NB4 (cell line): ENCODE measurements around the gene TANC1.

ENCODE experiments used
- DNase-seq: peaks from one replicate; pipeline ENCODE4 v3.0.0; 2010; ENCODE audit warnings: low read depth
- H3K4me3 ChIP-seq: one replicate; pipeline ENCODE4 v1.5.1; 2011; ENCODE audit warnings: mild to moderate bottlenecking, low read depth, low read length, moderate library complexity
- MAX ChIP-seq: IDR thresholded peaks from 2 replicates; pipeline ENCODE4 v1.6.1; 2011; ENCODE audit warnings: low read depth, low read length
- MYC ChIP-seq: IDR thresholded peaks from 2 replicates; pipeline ENCODE4 v1.6.1; 2011; ENCODE audit warnings: low read depth, low read length
- POLR2A ChIP-seq: IDR thresholded peaks from 2 replicates; pipeline ENCODE4 v1.6.1; 2011; ENCODE audit warnings: mild to moderate bottlenecking; ENCODE audit not compliant: insufficient read length; ENCODE audit errors: extremely low read depth
- TF ChIP-seq, protein P1 (sequence below): IDR thresholded peaks from one replicate; pipeline ENCODE4 v1.5.1; 2012; ENCODE audit warnings: low read depth, low read length

TANC1 gene

GRCh38 chr2:159050426-159050825 is 82.0 kb downstream of the TANC1 start:
- TF ChIP-seq, protein P1, sequence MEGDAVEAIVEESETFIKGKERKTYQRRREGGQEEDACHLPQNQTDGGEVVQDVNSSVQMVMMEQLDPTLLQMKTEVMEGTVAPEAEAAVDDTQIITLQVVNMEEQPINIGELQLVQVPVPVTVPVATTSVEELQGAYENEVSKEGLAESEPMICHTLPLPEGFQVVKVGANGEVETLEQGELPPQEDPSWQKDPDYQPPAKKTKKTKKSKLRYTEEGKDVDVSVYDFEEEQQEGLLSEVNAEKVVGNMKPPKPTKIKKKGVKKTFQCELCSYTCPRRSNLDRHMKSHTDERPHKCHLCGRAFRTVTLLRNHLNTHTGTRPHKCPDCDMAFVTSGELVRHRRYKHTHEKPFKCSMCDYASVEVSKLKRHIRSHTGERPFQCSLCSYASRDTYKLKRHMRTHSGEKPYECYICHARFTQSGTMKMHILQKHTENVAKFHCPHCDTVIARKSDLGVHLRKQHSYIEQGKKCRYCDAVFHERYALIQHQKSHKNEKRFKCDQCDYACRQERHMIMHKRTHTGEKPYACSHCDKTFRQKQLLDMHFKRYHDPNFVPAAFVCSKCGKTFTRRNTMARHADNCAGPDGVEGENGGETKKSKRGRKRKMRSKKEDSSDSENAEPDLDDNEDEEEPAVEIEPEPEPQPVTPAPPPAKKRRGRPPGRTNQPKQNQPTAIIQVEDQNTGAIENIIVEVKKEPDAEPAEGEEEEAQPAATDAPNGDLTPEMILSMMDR: no peak
- TF ChIP-seq MAX (no peak), POLR2A (no peak), MYC (no peak)
- no peak for DNase-seq
- H3K4me3 ChIP-seq: no peak overlapping the region

DNA sequence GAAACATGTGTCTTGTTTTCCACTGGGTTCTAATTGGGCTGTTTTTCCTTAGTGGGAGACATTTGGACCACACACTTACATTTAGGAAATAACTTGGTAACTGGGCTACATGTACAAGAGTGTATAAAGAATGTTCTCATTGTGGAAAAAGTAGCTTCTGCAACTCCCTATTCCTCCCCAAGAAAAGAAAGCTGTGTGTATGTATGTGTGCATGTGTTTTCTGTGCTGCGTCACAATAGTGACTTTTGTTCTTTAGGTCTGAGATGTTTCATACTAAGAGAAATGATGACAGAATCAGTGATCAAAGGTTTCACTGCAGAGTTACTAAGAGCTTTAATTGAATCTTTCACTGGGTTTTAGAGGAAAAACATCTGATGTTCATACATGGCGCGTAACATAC is 82.7 kb downstream of the TANC1 start:
- no peak for DNase-seq
- TF ChIP-seq POLR2A (no peak), MAX (no peak), MYC (no peak)
- TF ChIP-seq, protein P1: no peak
- H3K4me3 ChIP-seq: no peak overlapping the region

GRCh38 chr2:159051661-159052060 is 83.2 kb downstream of the TANC1 start:
- no peak overlapping the region for H3K4me3 ChIP-seq
- TF ChIP-seq MYC (no peak), MAX (no peak), POLR2A (no peak)
- TF ChIP-seq, protein P1: no peak
- no peak for DNase-seq

DNA sequence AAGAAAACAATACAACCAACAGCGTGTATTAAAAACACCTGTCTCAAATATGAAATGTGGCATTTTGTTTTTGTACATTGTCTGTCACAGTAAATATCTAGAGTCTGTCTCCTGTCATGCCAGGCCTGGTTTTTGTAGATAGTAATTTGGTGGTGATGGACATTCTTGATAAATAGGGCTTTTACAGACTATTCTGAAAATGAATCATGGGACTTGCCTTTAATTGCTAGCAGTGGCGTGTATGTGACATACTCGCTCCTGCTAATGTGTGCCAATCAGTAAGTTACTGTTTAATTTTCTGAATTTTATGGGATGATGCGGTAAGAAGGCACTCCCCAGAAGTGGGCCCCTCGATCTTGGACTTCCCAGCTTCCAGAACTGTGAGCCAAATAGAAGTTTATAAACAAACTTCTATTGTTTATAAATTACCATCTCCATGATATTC is 83.7 kb downstream of the TANC1 start:
- no peak for DNase-seq
- no peak for TF ChIP-seq MYC
- TF ChIP-seq, protein P1: no peak
- no peak for TF ChIP-seq MAX
- no peak for TF ChIP-seq POLR2A
- H3K4me3 ChIP-seq: no peak overlapping the region

DNA sequence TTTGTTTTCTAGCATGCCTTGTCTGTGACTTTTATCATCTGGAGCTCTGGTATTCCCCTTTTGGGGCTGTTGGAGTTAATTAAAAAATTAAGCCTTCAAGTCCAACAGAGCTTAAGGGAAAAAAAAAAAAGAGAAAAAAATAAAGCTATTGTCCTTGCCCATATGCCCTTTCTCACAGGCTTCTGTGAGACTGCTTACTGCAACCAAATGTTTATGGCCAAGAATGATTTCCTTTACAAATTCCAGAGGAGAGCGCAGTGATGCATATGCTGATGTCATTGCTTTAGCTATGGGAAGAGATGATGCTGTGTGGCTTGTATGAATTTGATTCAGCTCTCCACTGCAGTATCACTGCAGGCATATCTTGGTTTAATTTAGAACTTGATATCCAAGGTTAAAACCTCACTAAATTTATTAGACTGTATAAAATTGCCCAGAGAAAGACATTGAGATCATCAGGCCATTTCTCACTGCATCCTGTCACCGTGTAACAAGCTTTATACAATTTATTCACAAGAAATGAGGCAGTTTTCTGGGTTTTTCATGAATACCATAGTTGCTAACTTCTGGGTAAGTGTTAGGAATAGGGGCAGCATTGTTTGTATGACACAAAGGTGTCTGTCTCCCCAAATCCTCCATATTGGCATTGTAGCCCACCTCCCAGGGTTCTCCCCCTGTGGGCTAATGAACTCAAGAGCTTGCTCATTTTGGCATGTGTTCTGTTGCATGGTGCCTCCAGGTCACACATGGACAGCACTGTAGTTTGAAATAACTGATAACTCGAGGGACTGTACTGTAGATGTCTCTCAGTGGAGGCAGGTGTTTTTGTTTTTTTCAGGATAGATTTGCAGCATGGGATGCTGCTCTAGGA is 85.0 kb downstream of the TANC1 start:
- no peak for DNase-seq
- no peak overlapping the region for H3K4me3 ChIP-seq
- TF ChIP-seq MYC: no peak
- no peak for TF ChIP-seq POLR2A
- no peak for TF ChIP-seq MAX
- TF ChIP-seq, protein P1: no peak
